Measurements from ENCODE around the gene VAV1.

VAV1 gene

DNA sequence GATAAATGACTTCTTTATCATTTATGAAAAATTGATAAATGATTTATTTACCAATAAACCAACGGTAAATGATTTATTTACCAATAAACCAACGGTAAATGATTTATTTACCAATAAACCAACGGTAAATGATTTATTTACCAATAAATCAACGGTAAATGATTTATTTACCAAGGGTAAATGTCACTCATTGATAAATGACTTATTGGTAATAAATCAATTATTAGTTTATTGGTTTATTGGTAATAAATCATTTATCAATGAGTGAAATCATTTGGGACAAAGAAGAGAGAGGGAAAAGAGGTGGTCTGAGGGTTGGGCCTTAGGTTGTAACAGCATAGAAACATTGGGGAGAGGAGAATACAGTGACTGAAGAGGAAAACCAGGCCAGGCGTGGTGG, 21.5 kb downstream of the VAV1 start:
- no peaks in the 10 kb centered on the region for H3K36me3 ChIP-seq (ENCODE audit: low read length)
- H3K4me2 ChIP-seq (ENCODE audit: low read depth, low read length, poor library complexity, severe bottlenecking), result no peak overlapping the region
- no peak overlapping the region for H2AFZ ChIP-seq (ENCODE audit: low read depth, low read length, severe bottlenecking)
- peaks cover 84% of the 10 kb centered on the region for H3K79me2 ChIP-seq (ENCODE audit: insufficient read depth, low read length)
- H3K4me3 ChIP-seq (ENCODE audit: insufficient read depth, low read length, poor library complexity, severe bottlenecking), result no peak overlapping the region
- H3K27me3 ChIP-seq (ENCODE audit: low read length), result no peaks in the 10 kb centered on the region
- H3K27ac ChIP-seq (ENCODE audit: low read depth, low read length), result no peak overlapping the region
- no peaks in the 10 kb centered on the region; the same call in 1 of the 2 replicates for H4K20me1 ChIP-seq (ENCODE audit: low read depth, low read length)
- TF ChIP-seq CTCF (IDR thresholded peaks at IDR 0.05; ENCODE audit: insufficient read depth, low read length, poor library complexity, severe bottlenecking), result no peak
- TF ChIP-seq EZH2phosphoT487 (conservative IDR thresholded peaks at IDR 0.05; ENCODE audit: low read length), result no peak
- H3K9me3 ChIP-seq (ENCODE audit: insufficient read depth, low read length), result no peaks in the 10 kb centered on the region
- 0 out of 2 replicates have a peak, but pooled peaks cover 6% of the 10 kb centered on the region for H3F3A ChIP-seq (ENCODE audit: insufficient read depth)
- H3K9ac ChIP-seq (ENCODE audit: low read length), result no peak overlapping the region
- H3K9me2 ChIP-seq (replicated peaks; ENCODE audit: insufficient read depth, low read length), result no peaks in the 10 kb centered on the region

DNA sequence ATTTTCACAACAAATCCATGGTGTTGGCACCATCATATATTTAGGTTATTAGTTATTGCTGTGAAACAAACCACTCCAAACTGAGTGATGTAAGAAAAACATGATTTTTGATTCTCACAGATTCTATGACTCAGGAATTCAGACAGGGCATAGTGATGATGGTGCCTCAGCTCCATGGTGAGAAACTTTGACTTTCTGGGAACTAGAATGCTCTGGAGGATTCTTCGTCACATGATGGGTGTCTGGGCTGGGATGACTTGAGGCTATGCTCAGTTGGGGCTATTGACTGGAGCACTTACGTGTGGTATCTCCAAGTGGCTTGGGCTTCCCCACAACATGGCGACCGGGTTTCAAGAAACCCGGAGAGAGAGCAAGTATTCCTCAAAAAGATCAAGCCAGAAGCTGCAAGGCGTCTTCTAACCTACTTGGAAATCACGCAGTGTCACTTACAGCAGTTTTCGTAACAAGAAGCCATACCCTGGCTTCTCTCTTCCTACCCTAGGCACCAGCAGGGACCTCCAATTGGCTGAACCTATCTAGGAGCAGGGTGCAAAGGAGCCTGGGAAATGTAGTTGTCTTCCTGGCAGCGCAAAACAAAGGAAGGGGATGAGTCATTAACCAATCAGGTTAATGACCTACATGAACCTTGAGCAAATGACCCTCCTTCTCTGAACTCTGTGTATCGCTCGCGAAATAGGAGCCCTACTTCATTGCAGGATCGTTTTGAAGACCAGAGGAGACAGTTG, 22.4 kb downstream of the VAV1 start:
- H3K9me3 ChIP-seq (ENCODE audit: insufficient read depth, low read length), result no peaks in the 10 kb centered on the region
- no peak overlapping the region for H3K4me3 ChIP-seq (ENCODE audit: insufficient read depth, low read length, poor library complexity, severe bottlenecking)
- no peaks in the 10 kb centered on the region; the same call in 1 of the 2 replicates for H4K20me1 ChIP-seq (ENCODE audit: low read depth, low read length)
- H3K9me2 ChIP-seq (replicated peaks; ENCODE audit: insufficient read depth, low read length), result no peaks in the 10 kb centered on the region
- H3K36me3 ChIP-seq (ENCODE audit: low read length), result no peaks in the 10 kb centered on the region
- H3K27me3 ChIP-seq (ENCODE audit: low read length), result no peaks in the 10 kb centered on the region
- TF ChIP-seq EZH2phosphoT487 (conservative IDR thresholded peaks at IDR 0.05; ENCODE audit: low read length) (no peak), CTCF (IDR thresholded peaks at IDR 0.05; ENCODE audit: insufficient read depth, low read length, poor library complexity, severe bottlenecking) (no peak)
- H3K27ac ChIP-seq (ENCODE audit: low read depth, low read length), result no peak overlapping the region
- no peak overlapping the region for H2AFZ ChIP-seq (ENCODE audit: low read depth, low read length, severe bottlenecking)
- no peak overlapping the region for H3K9ac ChIP-seq (ENCODE audit: low read length)
- no peak overlapping the region for H3K4me2 ChIP-seq (ENCODE audit: low read depth, low read length, poor library complexity, severe bottlenecking)
- H3F3A ChIP-seq (ENCODE audit: insufficient read depth), result peaks cover 7% of the 10 kb centered on the region
- H3K79me2 ChIP-seq (ENCODE audit: insufficient read depth, low read length), result peaks cover 85% of the 10 kb centered on the region

GRCh38 chr19:6796278-6796677, 23.8 kb downstream of the VAV1 start:
- no peaks in the 10 kb centered on the region for H3K9me3 ChIP-seq (ENCODE audit: insufficient read depth, low read length)

More at GRCh38 chr19:6796278-6796677, 23.8 kb downstream of the VAV1 start:
- Histone ChIP-seq H3K9me2 (replicated peaks; ENCODE audit: insufficient read depth, low read length) (no peaks in the 10 kb centered on the region), H3K4me3 (ENCODE audit: insufficient read depth, low read length, poor library complexity, severe bottlenecking) (no peak overlapping the region), H4K20me1 (ENCODE audit: low read depth, low read length) (no peaks in the 10 kb centered on the region), H3K27ac (ENCODE audit: low read depth, low read length) (0 out of 2 replicates have a peak overlapping the region, but pooled peaks have one; percentile 40), H3K4me2 (ENCODE audit: low read depth, low read length, poor library complexity, severe bottlenecking) (no peak overlapping the region), H2AFZ (ENCODE audit: low read depth, low read length, severe bottlenecking) (no peak overlapping the region), H3K79me2 (ENCODE audit: insufficient read depth, low read length) (peaks cover 78% of the 10 kb centered on the region), H3K36me3 (ENCODE audit: low read length) (no peaks in the 10 kb centered on the region), H3K27me3 (ENCODE audit: low read length) (no peaks in the 10 kb centered on the region), H3K9ac (ENCODE audit: low read length) (no peak overlapping the region), H3F3A (ENCODE audit: insufficient read depth) (peaks cover 21% of the 10 kb centered on the region)
- no peak for TF ChIP-seq EZH2phosphoT487 (conservative IDR thresholded peaks at IDR 0.05; ENCODE audit: low read length)
- TF ChIP-seq CTCF (IDR thresholded peaks at IDR 0.05; ENCODE audit: insufficient read depth, low read length, poor library complexity, severe bottlenecking), result no peak

Data from SU-DHL-6 (cell line).